ENCODE results near the gene USP17L25. TPM values are rescaled to one million over a fixed set of nuclear protein-coding genes. Genes with fewer than 3 reads are reported as not detected.
"Not testable (repeated sequence)": the region's sequence is repeated elsewhere in the genome, so short reads cannot be mapped to it uniquely, and the experiment has no call there.

Gene USP17L25, protein sequence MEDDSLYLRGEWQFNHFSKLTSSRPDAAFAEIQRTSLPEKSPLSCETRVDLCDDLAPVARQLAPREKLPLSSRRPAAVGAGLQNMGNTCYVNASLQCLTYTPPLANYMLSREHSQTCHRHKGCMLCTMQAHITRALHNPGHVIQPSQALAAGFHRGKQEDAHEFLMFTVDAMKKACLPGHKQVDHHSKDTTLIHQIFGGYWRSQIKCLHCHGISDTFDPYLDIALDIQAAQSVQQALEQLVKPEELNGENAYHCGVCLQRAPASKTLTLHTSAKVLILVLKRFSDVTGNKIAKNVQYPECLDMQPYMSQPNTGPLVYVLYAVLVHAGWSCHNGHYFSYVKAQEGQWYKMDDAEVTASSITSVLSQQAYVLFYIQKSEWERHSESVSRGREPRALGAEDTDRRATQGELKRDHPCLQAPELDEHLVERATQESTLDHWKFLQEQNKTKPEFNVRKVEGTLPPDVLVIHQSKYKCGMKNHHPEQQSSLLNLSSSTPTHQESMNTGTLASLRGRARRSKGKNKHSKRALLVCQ
- polyA plus RNA-seq (2012; ENCODE audit: insufficient read depth, insufficient read length) = not detected

DNA sequence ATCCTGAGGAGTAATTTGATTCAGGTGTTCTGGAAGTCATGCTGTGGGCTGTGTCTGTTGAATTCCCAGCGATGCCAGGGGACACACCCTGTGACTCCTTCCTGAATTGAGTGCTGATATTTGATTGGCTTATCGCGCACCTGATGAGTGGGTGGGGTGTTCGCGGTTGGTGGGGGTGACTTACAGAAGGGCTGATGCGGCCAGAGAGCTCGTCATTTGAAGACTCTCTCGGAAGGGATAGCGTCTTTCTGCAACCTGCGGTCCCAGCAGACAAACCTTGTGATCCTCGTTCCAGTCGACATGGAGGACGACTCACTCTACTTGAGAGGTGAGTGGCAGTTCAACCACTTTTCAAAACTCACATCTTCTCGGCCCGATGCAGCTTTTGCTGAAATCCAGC, at the start of gene USP17L25:
Gene USP17L25 (plus strand): TSS at position 301 of the 400 bp plus-strand sequence. CDS start 0 bp downstream, at position 301.
- not testable (repeated sequence) for H3K4me3 ChIP-seq (ENCODE audit: low read length); DNase-seq (ENCODE audit: low read depth, low spot score)

DNA sequence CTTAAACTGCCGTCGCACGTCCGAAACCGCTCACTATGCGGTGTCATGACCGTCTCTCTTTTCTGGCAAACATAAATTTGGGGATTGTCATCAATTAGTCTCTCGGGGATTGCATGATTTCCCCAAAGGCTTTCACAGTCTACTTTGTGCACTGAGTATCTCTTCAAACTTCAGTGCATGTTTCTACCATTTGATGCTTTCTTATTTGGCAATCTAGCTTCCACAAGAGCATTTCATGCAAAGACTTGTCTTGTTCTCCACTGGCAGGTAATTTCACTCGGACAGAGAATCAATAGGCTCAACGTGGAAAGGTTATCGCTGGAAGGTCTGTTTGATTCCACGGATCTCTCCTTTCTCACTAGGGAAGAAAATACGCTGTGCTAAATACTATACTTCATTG, 5.5 kb upstream of the USP17L25 start:
- not testable (repeated sequence) for DNase-seq (ENCODE audit: low read depth, low spot score); H3K4me3 ChIP-seq (ENCODE audit: low read length)

DNA sequence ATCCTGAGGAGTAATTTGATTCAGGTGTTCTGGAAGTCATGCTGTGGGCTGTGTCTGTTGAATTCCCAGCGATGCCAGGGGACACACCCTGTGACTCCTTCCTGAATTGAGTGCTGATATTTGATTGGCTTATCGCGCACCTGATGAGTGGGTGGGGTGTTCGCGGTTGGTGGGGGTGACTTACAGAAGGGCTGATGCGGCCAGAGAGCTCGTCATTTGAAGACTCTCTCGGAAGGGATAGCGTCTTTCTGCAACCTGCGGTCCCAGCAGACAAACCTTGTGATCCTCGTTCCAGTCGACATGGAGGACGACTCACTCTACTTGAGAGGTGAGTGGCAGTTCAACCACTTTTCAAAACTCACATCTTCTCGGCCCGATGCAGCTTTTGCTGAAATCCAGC, 4.8 kb upstream of the USP17L25 start, which contains the start of gene USP17L24:
Gene USP17L24 (plus strand): TSS at position 301 of the 400 bp plus-strand sequence. CDS start 0 bp downstream, at position 301.
- DNase-seq (ENCODE audit: low read depth, low spot score) = not testable (repeated sequence)

DNA sequence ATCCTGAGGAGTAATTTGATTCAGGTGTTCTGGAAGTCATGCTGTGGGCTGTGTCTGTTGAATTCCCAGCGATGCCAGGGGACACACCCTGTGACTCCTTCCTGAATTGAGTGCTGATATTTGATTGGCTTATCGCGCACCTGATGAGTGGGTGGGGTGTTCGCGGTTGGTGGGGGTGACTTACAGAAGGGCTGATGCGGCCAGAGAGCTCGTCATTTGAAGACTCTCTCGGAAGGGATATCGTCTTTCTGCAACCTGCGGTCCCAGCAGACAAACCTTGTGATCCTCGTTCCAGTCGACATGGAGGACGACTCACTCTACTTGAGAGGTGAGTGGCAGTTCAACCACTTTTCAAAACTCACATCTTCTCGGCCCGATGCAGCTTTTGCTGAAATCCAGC, 4.6 kb downstream of the USP17L25 start, which contains the start of gene USP17L26:
Gene USP17L26 (plus strand): TSS at position 301 of the 400 bp plus-strand sequence. CDS start 0 bp downstream, at position 301.
- DNase-seq (ENCODE audit: low read depth, low spot score); H3K4me3 ChIP-seq (ENCODE audit: low read length): not testable (repeated sequence)

More for the DNA sequence above, 4.8 kb upstream of the USP17L25 start, which contains the start of gene USP17L24:
- H3K4me3 ChIP-seq (ENCODE audit: low read length) = not testable (repeated sequence)

DNA sequence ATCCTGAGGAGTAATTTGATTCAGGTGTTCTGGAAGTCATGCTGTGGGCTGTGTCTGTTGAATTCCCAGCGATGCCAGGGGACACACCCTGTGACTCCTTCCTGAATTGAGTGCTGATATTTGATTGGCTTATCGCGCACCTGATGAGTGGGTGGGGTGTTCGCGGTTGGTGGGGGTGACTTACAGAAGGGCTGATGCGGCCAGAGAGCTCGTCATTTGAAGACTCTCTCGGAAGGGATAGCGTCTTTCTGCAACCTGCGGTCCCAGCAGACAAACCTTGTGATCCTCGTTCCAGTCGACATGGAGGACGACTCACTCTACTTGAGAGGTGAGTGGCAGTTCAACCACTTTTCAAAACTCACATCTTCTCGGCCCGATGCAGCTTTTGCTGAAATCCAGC, 9.4 kb downstream of the USP17L25 start, which contains the start of gene USP17L5:
Gene USP17L5 (plus strand): TSS at position 301 of the 400 bp plus-strand sequence. CDS start 0 bp downstream, at position 301.
- not testable (repeated sequence) for DNase-seq (ENCODE audit: low read depth, low spot score); H3K4me3 ChIP-seq (ENCODE audit: low read length)

DNA sequence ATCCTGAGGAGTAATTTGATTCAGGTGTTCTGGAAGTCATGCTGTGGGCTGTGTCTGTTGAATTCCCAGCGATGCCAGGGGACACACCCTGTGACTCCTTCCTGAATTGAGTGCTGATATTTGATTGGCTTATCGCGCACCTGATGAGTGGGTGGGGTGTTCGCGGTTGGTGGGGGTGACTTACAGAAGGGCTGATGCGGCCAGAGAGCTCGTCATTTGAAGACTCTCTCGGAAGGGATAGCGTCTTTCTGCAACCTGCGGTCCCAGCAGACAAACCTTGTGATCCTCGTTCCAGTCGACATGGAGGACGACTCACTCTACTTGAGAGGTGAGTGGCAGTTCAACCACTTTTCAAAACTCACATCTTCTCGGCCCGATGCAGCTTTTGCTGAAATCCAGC, 14.1 kb downstream of the USP17L25 start, which contains the start of gene USP17L27:
Gene USP17L27 (plus strand): TSS at position 301 of the 400 bp plus-strand sequence. CDS start 0 bp downstream, at position 301.
- not testable (repeated sequence) for DNase-seq (ENCODE audit: low read depth, low spot score); H3K4me3 ChIP-seq (ENCODE audit: low read length)

DNA sequence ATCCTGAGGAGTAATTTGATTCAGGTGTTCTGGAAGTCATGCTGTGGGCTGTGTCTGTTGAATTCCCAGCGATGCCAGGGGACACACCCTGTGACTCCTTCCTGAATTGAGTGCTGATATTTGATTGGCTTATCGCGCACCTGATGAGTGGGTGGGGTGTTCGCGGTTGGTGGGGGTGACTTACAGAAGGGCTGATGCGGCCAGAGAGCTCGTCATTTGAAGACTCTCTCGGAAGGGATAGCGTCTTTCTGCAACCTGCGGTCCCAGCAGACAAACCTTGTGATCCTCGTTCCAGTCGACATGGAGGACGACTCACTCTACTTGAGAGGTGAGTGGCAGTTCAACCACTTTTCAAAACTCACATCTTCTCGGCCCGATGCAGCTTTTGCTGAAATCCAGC, 18.9 kb downstream of the USP17L25 start, which contains the start of gene USP17L28:
Gene USP17L28 (plus strand): TSS at position 301 of the 400 bp plus-strand sequence. CDS start 0 bp downstream, at position 301.
- not testable (repeated sequence) for DNase-seq (ENCODE audit: low read depth, low spot score); H3K4me3 ChIP-seq (ENCODE audit: low read length)

DNA sequence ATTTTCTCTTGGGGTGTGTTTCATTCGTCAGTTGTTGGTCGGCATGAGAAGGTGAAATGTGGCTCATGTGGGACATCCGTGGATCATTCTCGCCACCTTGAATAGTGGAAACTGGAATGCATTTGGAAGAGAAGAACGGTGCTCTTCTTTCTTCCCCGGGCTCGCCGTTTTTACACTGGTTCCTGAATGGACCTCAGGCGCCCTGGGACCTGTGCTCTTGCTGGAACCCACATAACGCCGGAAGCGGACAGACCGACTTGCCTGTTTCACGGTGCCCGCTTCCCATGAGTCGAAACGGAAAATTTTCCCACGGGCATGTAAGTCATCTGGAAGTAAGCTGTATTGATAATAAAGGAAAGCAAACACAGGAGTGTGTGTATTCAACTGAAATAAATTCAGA, 21.2 kb downstream of the USP17L25 start:
- not testable (repeated sequence) for H3K4me3 ChIP-seq (ENCODE audit: low read length); DNase-seq (ENCODE audit: low read depth, low spot score)

DNA sequence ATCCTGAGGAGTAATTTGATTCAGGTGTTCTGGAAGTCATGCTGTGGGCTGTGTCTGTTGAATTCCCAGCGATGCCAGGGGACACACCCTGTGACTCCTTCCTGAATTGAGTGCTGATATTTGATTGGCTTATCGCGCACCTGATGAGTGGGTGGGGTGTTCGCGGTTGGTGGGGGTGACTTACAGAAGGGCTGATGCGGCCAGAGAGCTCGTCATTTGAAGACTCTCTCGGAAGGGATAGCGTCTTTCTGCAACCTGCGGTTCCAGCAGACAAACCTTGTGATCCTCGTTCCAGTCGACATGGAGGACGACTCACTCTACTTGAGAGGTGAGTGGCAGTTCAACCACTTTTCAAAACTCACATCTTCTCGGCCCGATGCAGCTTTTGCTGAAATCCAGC, 23.6 kb downstream of the USP17L25 start, which contains the start of gene USP17L29:
Gene USP17L29 (plus strand): TSS at position 301 of the 400 bp plus-strand sequence. CDS start 0 bp downstream, at position 301.
- not testable (repeated sequence) for H3K4me3 ChIP-seq (ENCODE audit: low read length); DNase-seq (ENCODE audit: low read depth, low spot score)

DNA sequence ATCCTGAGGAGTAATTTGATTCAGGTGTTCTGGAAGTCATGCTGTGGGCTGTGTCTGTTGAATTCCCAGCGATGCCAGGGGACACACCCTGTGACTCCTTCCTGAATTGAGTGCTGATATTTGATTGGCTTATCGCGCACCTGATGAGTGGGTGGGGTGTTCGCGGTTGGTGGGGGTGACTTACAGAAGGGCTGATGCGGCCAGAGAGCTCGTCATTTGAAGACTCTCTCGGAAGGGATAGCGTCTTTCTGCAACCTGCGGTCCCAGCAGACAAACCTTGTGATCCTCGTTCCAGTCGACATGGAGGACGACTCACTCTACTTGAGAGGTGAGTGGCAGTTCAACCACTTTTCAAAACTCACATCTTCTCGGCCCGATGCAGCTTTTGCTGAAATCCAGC, 33.1 kb downstream of the USP17L25 start, which contains the start of gene USP17L30:
Gene USP17L30 (plus strand): TSS at position 301 of the 400 bp plus-strand sequence. CDS start 0 bp downstream, at position 301.
- not testable (repeated sequence) for DNase-seq (ENCODE audit: low read depth, low spot score); H3K4me3 ChIP-seq (ENCODE audit: low read length)

DNA sequence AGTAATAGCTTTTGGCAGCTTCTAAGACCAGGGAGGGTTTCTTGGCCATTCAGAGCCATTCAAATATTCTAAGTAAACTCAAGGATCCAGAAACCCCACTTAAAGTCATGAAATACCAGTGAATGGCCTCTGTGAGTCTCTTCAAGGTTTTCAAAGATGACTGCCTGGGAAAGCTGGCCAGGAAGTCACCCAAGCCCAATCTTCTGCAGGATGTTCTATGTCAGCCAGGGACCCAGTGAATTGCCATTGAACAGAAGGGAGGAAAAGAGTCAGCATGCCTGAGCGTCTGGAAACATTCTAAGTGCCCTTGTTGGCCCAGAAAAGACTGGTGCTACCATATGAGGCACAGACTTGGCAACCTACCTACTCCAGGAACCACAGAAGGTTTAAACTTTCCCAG, 50.2 kb downstream of the USP17L25 start:
- not testable (repeated sequence) for H3K4me3 ChIP-seq (ENCODE audit: low read length); DNase-seq (ENCODE audit: low read depth, low spot score)
